GM23248 (cell line): ENCODE measurements around the gene CTNND2.

Experiments used
- EZH2 ChIP-seq: fragments of 200-600 bp; sonication (generic); IDR thresholded peaks from 2 replicates; pipeline ENCODE4 v1.6.1; 2018; ENCODE audit warnings: antibody characterized with exemption, mild to moderate bottlenecking; ENCODE audit not compliant: insufficient read depth, poor library complexity, severe bottlenecking
- EZH2phosphoT487 ChIP-seq: fragments of 200-600 bp; sonication (generic); IDR thresholded peaks from 2 replicates; pipeline ENCODE4 v1.6.1; 2018; ENCODE audit warnings: antibody characterized with exemption, moderate library complexity, mild to moderate bottlenecking, low read depth; ENCODE audit not compliant: insufficient read depth

- TF ChIP-seq EZH2phosphoT487 (no peak), EZH2 (no peak)
Measured at GRCh38 chr5:11298877-11299276, 605.4 kb downstream of the CTNND2 start.
